Panc1 (cell line): ENCODE data around the gene OR52N1. TPM values are rescaled to one million over a fixed set of nuclear protein-coding genes. Genes with fewer than 3 reads are reported as not detected.

Experiments
- ATAC-seq: fragments of 200-7000 bp; cut with Tn5 transposase; 2 replicates; pipeline ENCODE4 v1.9.1; 2020; ENCODE audit warnings: mild to moderate bottlenecking, moderate library complexity
- BruUV-seq: library from RNA; stranded (reverse); fragments of 400-500 nt; replicated peaks from 2 replicates; lab custom pipeline; 2021; lab: Mats Ljungman, UMichigan
- CTCF ChIA-PET: fragments of 300-600 bp; sonication (Branson Sonifier 250); formaldehyde crosslinking; loops from one replicate; lab custom pipeline; 2022; ENCODE audit warnings: antibody characterized with exemption; lab: Charles Lee
- POLR2A ChIA-PET: fragments of 300-600 bp; sonication (Branson Sonifier 250); formaldehyde crosslinking; loops from one replicate; lab custom pipeline; 2022; ENCODE audit warnings: antibody characterized with exemption; lab: Charles Lee
- DNase-seq: peaks from one replicate; pipeline ENCODE4 v3.0.0-alpha.2; 2010; ENCODE audit warnings: low read depth, low spot score
- H3K27ac ChIP-seq: 2 replicates; pipeline ENCODE4 v1.5.1; 2011; ENCODE audit warnings: mild to moderate bottlenecking, low read length, inconsistent platforms
- H3K27me3 ChIP-seq: fragments of 200-500 bp; sonication (Bioruptor generic); 2 replicates; pipeline ENCODE4 v1.6.0; 2014; ENCODE audit warnings: low read length, inconsistent platforms; ENCODE audit not compliant: control insufficient read depth, insufficient read depth
- H3K36me3 ChIP-seq: fragments of 200-500 bp; sonication (Bioruptor generic); 2 replicates; pipeline ENCODE4 v1.5.1; 2014; ENCODE audit warnings: inconsistent platforms, mild to moderate bottlenecking, low read length, moderate library complexity; ENCODE audit not compliant: control insufficient read depth, insufficient read depth
- H3K4me1 ChIP-seq: 2 replicates; pipeline ENCODE4 v1.5.1; 2011; ENCODE audit warnings: inconsistent platforms, mild to moderate bottlenecking, low read length, moderate library complexity; ENCODE audit not compliant: control insufficient read depth, insufficient read depth
- H3K4me3 ChIP-seq, 2 experiments: 2 replicates each; pipeline ENCODE4 v1.5.1; 2011 to 2012; ENCODE audit warnings: low read depth in 2 of 2, low read length in 2 of 2, mild to moderate bottlenecking in 2 of 2, inconsistent platforms in 1 of 2, moderate library complexity in 1 of 2
- H3K9me3 ChIP-seq: fragments of 200-500 bp; sonication (Bioruptor generic); 2 replicates; pipeline ENCODE4 v1.5.1; 2014; ENCODE audit warnings: low read depth, mild to moderate bottlenecking, inconsistent platforms, low read length, moderate library complexity; ENCODE audit not compliant: control insufficient read depth, insufficient read depth
- POLR2AphosphoS5 ChIP-seq: IDR thresholded peaks from 2 replicates; pipeline ENCODE4 v1.6.1; 2012; ENCODE audit warnings: mild to moderate bottlenecking, low read depth, low read length, moderate library complexity
- SIN3A ChIP-seq: IDR thresholded peaks from 2 replicates; pipeline ENCODE4 v1.6.1; 2012; ENCODE audit warnings: low read depth, mild to moderate bottlenecking, low read length, moderate library complexity, borderline replicate concordance; ENCODE audit not compliant: insufficient read depth
- TCF7L2 ChIP-seq: IDR thresholded peaks from 2 replicates; pipeline ENCODE4 v1.6.1; 2011; ENCODE audit warnings: mild to moderate bottlenecking, low read depth, low read length, inconsistent platforms
- in situ Hi-C: cut with HindIII; loops from 2 replicates; pipeline ENCODE4 v1.10.0; 2016; ENCODE audit warnings: low sequenced_read_pairs, low pct_unique_long_range_greater_than_20kb
- intact Hi-C: fragments of 100-400 bp; cut with micrococcal nuclease; formaldehyde crosslinking; loops from one replicate; pipeline ENCODE4 v1.10.0; 2022; ENCODE audit not compliant: unreplicated experiment
- total RNA-seq: library from RNA; stranded (reverse); gene quantifications from one replicate; pipeline ENCODE4 v1.2.1, GENCODE V29; 2021; ENCODE audit not compliant: unreplicated experiment
- TF ChIP-seq, protein P1 (sequence below), 2 experiments: IDR thresholded peaks; 2 replicates each; pipeline ENCODE4 v1.6.1; 2011 to 2012; ENCODE audit warnings: low read depth in 2 of 2, control low read depth in 1 of 2, low read length in 1 of 2, mild to moderate bottlenecking in 1 of 2, moderate library complexity in 1 of 2; ENCODE audit not compliant: insufficient read depth in 1 of 2
- TF ChIP-seq, protein P2 (sequence below): fragments of 450-650 bp; IDR thresholded peaks from 2 replicates; pipeline ENCODE4 v1.5.1; 2017; ENCODE audit warnings: mild to moderate bottlenecking

The OR52N1 gene
- total RNA-seq, 1 experiment from 2014 or later: not detected

DNA sequence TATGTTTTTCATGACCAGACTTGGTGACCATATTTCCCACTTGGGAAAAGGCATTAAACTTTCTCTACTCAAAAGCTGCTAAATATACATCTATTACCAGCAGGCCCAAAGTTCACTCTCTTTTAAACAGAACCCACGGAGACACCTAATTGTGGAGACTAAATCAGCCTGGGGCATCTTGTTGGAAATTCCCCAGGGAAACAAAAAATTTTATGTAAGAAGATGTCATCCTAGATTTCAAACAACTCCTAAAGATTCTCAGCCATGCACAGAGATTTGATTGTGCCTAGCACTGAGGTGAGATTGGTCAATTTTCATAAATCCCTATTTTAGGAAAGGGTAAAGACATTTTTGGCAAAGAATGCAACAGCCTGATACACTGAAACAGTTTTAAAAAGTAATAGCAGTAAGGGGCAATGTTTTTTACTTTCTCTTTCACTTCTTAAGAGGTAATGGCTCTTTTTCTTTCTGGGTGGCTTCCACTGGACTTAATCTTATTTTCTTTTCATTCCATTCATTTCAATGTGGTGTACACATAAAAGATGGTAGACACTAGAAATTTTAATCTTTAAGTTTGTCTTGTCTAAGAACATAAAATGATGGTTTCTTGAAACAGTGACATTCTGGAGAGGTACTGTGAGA lies 27.3 kb upstream of the OR52N1 start:
- BruUV-seq: no TSS peak
- Histone ChIP-seq H3K36me3 (no peaks in the 10 kb centered on the region), H3K4me3 (no peak overlapping the region), H3K27ac (no peak overlapping the region), H3K27me3 (no peaks in the 10 kb centered on the region), H3K4me1 (no peaks in the 10 kb centered on the region), H3K9me3 (no peaks in the 10 kb centered on the region)
- CTCF ChIA-PET: no interaction called here
- POLR2A ChIA-PET: no interaction called here
- ATAC-seq (no peak), DNase-seq (no peak)
- no peak for TF ChIP-seq TCF7L2
- TF ChIP-seq, protein P1, sequence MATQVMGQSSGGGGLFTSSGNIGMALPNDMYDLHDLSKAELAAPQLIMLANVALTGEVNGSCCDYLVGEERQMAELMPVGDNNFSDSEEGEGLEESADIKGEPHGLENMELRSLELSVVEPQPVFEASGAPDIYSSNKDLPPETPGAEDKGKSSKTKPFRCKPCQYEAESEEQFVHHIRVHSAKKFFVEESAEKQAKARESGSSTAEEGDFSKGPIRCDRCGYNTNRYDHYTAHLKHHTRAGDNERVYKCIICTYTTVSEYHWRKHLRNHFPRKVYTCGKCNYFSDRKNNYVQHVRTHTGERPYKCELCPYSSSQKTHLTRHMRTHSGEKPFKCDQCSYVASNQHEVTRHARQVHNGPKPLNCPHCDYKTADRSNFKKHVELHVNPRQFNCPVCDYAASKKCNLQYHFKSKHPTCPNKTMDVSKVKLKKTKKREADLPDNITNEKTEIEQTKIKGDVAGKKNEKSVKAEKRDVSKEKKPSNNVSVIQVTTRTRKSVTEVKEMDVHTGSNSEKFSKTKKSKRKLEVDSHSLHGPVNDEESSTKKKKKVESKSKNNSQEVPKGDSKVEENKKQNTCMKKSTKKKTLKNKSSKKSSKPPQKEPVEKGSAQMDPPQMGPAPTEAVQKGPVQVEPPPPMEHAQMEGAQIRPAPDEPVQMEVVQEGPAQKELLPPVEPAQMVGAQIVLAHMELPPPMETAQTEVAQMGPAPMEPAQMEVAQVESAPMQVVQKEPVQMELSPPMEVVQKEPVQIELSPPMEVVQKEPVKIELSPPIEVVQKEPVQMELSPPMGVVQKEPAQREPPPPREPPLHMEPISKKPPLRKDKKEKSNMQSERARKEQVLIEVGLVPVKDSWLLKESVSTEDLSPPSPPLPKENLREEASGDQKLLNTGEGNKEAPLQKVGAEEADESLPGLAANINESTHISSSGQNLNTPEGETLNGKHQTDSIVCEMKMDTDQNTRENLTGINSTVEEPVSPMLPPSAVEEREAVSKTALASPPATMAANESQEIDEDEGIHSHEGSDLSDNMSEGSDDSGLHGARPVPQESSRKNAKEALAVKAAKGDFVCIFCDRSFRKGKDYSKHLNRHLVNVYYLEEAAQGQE (IDR thresholded peaks at IDR 0.05; ENCODE audit: insufficient read depth in 1 of 2, low read depth in 2 of 2, low read length in 1 of 2): no peak
- TF ChIP-seq SIN3A: no peak
- intact Hi-C loops (no loop called here), in situ Hi-C loops (no loop called here)

DNA sequence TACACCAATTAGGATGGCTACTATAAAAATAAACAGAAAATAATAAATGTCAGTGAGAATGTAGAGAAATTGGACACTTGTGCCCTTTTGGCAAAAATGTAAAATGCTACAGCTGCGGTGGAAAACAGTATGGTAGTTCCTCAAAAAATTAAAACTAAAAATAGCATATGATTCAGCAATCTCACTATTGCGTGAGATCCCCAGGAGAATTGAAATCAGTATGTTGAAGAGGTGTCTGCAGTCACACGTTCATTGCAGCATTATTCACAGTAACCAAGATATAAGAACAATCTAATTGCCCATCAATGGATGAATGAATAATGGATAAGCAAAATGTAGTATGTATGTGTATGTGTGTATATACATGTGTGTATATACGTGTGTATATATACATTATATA lies 24.5 kb upstream of the OR52N1 start:
- no peaks in the 10 kb centered on the region for H3K36me3 ChIP-seq
- DNase-seq (no peak), ATAC-seq (no peak)
- intact Hi-C loops: no loop called here
- TF ChIP-seq SIN3A: no peak
- no peak for TF ChIP-seq POLR2AphosphoS5
- no peak for TF ChIP-seq TCF7L2
- TF ChIP-seq, protein P2, sequence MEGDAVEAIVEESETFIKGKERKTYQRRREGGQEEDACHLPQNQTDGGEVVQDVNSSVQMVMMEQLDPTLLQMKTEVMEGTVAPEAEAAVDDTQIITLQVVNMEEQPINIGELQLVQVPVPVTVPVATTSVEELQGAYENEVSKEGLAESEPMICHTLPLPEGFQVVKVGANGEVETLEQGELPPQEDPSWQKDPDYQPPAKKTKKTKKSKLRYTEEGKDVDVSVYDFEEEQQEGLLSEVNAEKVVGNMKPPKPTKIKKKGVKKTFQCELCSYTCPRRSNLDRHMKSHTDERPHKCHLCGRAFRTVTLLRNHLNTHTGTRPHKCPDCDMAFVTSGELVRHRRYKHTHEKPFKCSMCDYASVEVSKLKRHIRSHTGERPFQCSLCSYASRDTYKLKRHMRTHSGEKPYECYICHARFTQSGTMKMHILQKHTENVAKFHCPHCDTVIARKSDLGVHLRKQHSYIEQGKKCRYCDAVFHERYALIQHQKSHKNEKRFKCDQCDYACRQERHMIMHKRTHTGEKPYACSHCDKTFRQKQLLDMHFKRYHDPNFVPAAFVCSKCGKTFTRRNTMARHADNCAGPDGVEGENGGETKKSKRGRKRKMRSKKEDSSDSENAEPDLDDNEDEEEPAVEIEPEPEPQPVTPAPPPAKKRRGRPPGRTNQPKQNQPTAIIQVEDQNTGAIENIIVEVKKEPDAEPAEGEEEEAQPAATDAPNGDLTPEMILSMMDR: no peak
- TF ChIP-seq, protein P1 (IDR thresholded peaks at IDR 0.05; ENCODE audit: insufficient read depth in 1 of 2, low read depth in 2 of 2, low read length in 1 of 2): no peak
- peaks cover 5% of the 10 kb centered on the region; the same call in 1 of the 2 replicates for H3K27me3 ChIP-seq
- POLR2A ChIA-PET: no interaction called here
- no peaks in the 10 kb centered on the region for H3K9me3 ChIP-seq
- H3K4me3 ChIP-seq: no peak overlapping the region
- BruUV-seq: no TSS peak
- in situ Hi-C loops: no loop called here
- CTCF ChIA-PET: no interaction called here
- no peaks in the 10 kb centered on the region for H3K4me1 ChIP-seq
- no peak overlapping the region for H3K27ac ChIP-seq
